Subcutaneous adipose tissue (tissue), 4 donors: ENCODE results near the gene DHX34. TPM values are rescaled to one million over a fixed set of nuclear protein-coding genes. Genes with fewer than 3 reads are reported as not detected.

Source experiments
- total RNA-seq, 4 donors: library from RNA; depleted of rRNA; stranded (reverse); fragments of >200 nt; gene quantifications; one replicate each; pipeline ENCODE4 v1.1.0, GENCODE V29; 2016
- TF ChIP-seq, protein P1 (sequence below): fragments of 450-650 bp; IDR thresholded peaks from one replicate; pipeline ENCODE4 v1.5.1; 2016; ENCODE audit warnings: low read depth, mild to moderate bottlenecking, control low read depth, antibody characterized with exemption, moderate library complexity

Gene DHX34
- total RNA-seq, 4 donors from 2014 or later: 7.3 to 8.2 (median 8.1) TPM

DNA sequence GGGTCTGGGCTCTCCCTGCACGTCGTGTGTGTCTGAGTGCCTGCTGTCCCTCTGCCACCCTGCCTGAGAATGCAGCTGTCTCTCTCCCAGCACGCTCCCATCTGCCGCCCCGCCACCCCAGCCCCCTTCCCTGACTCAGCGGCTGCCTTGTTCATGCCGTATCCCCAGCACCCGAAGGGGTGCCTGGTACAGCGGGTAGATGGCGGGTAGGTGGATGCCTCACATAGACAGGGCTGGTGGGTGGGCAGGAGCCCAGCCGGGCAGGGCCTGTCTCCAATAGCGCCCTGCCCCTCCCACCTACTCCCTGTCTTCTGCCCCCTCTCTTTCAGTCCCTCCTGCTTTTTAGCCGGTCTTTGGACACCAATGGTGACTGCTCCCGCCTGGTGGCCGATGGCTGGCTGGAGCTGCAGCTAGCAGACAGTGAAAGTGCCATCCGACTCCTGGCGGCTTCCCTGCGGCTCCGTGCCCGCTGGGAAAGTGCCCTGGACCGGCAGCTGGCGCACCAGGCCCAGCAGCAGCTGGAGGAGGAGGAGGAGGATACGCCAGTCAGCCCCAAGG is 30.3 kb downstream of the DHX34 start:
- TF ChIP-seq, protein P1, sequence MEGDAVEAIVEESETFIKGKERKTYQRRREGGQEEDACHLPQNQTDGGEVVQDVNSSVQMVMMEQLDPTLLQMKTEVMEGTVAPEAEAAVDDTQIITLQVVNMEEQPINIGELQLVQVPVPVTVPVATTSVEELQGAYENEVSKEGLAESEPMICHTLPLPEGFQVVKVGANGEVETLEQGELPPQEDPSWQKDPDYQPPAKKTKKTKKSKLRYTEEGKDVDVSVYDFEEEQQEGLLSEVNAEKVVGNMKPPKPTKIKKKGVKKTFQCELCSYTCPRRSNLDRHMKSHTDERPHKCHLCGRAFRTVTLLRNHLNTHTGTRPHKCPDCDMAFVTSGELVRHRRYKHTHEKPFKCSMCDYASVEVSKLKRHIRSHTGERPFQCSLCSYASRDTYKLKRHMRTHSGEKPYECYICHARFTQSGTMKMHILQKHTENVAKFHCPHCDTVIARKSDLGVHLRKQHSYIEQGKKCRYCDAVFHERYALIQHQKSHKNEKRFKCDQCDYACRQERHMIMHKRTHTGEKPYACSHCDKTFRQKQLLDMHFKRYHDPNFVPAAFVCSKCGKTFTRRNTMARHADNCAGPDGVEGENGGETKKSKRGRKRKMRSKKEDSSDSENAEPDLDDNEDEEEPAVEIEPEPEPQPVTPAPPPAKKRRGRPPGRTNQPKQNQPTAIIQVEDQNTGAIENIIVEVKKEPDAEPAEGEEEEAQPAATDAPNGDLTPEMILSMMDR: no peak

GRCh38 chr19:47380559-47380958 is 31.4 kb downstream of the DHX34 start:
- TF ChIP-seq, protein P1: no peak

DNA sequence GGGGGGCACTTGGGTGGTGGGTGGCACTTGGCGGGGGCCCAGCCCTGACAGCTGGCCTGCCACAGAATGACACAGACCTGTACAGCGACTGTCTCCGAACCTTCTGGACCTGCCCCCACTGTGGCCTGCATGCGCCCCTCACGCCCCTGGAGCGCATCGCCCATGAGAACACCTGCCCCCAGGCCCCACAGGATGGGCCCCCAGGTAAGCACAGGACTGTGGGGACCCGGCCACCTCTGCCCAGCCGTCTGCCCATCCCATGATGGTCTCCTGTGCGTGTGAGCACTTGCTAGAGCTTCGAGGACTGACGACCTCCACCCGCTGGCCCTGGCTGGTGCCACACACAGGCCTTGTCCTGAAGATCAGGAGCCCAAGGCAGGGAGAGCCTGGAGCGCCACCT is 32.0 kb downstream of the DHX34 start:
- TF ChIP-seq, protein P1: no peak

- TF ChIP-seq, protein P1: no peak
Observed at GRCh38 chr19:47381653-47382279, 32.7 kb downstream of the DHX34 start.

- TF ChIP-seq, protein P1: no peak
Observed at GRCh38 chr19:47389150-47389556, 40.0 kb downstream of the DHX34 start.

GRCh38 chr19:47390533-47391488 is 41.7 kb downstream of the DHX34 start:
- TF ChIP-seq, protein P1: no peak
